ENCODE data around the gene CDH3. TPM values are rescaled to one million over a fixed set of nuclear protein-coding genes. Genes with fewer than 3 reads are reported as not detected.

CDH3 gene
- total RNA-seq, 1 donor from 2014 or later = 3.4 TPM

DNA sequence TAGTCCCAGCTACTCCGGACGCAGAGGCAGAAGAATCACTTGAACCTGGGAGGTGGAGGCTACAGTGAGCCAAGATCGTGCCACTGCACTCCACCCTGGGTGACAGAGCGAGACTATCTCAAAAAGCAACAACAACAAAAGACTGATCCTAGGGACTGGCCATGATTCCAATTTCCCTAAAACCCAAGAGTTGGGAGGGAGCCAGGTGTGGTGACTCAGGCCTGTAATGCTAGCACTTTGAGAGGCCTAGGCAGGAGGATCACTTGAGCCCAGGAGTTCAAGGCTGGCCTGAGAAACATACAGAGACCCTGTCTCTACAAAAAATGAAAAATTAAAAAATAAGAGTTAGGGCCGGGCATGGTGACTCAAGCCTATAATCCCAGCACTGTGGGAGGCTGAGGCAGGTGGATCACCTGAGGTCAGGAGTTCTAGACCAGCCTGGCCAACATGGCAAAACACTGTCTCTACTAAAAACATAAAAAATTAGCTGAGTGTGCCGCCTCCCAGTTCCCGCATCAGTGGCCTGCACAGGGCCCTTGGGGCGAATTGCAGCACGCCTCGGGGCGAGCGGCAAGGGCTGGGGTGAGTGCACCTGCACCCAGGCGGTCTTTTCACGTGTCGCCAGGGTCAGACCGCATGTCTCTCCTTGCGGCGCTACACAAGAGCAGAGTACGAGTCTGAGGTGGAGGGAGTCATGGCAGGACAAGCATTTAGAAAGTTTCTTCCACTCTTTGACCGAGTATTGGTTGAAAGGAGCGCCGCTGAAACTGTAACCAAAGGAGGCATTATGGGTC is 40.8 kb downstream of the CDH3 start:
- intact Hi-C loops (cut with DNase I) = no loop called here

DNA sequence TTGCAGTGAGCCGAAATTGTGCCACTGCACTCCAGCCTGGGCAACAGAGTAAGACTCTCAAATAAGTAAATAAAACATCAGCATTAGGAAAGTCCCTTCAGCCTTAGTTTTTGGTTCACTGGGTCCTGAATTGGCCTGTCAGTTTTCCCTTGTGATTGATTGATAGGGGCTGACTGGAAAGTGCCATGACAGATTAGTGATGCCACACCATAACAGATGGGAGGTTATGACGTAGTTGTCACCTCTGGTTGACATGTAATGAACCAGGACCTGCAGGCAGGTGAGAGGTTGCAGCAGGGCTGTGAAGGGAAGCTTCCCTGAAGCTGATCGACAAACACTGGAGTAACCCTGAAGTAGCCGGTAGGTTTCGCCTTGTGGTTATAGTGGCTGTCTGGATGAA is 41.8 kb downstream of the CDH3 start:
- Histone ChIP-seq H3K36me3 (no peaks in the 10 kb centered on the region), H3K4me1 (no peaks in the 10 kb centered on the region), H3K4me3 (no peak overlapping the region), H3K9me3 (no peaks in the 10 kb centered on the region), H3K27me3 (ENCODE audit: low read depth) (no peaks in the 10 kb centered on the region), H3K27ac (no peak overlapping the region)
- TF ChIP-seq, protein P1, sequence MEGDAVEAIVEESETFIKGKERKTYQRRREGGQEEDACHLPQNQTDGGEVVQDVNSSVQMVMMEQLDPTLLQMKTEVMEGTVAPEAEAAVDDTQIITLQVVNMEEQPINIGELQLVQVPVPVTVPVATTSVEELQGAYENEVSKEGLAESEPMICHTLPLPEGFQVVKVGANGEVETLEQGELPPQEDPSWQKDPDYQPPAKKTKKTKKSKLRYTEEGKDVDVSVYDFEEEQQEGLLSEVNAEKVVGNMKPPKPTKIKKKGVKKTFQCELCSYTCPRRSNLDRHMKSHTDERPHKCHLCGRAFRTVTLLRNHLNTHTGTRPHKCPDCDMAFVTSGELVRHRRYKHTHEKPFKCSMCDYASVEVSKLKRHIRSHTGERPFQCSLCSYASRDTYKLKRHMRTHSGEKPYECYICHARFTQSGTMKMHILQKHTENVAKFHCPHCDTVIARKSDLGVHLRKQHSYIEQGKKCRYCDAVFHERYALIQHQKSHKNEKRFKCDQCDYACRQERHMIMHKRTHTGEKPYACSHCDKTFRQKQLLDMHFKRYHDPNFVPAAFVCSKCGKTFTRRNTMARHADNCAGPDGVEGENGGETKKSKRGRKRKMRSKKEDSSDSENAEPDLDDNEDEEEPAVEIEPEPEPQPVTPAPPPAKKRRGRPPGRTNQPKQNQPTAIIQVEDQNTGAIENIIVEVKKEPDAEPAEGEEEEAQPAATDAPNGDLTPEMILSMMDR (IDR thresholded peaks at IDR 0.05) = no peak
- intact Hi-C loops (cut with DNase I) = no loop called here
- no peak for ATAC-seq
- no peak for DNase-seq

More for the DNA sequence above, 40.8 kb downstream of the CDH3 start:
- Histone ChIP-seq H3K9me3 (no peaks in the 10 kb centered on the region), H3K27ac (no peak overlapping the region), H3K36me3 (no peaks in the 10 kb centered on the region), H3K27me3 (ENCODE audit: low read depth) (no peaks in the 10 kb centered on the region), H3K4me3 (no peak overlapping the region), H3K4me1 (no peaks in the 10 kb centered on the region)
- DNase-seq (no peak), ATAC-seq (no peak)
- TF ChIP-seq, protein P1 (IDR thresholded peaks at IDR 0.05) = no peak

DNA sequence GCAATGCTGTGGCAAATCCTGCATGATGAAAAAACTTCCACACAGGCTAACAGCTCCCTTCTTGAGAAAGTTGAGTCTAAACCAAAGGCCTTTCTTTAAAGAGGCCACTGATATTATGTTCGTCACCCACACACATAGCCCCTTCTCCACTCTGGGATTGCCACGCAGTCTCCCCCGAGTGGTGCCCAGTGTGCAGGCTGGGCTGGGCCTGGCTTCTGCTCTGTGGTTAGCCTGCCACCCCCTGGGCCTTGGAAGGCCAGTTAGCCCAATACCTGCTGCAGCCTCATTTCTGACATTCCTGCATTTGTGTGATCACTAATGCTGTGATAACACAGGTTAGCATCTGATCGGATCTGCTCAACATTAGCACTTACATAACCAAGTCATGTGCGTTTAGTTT is 44.8 kb downstream of the CDH3 start:
- Histone ChIP-seq H3K36me3 (no peaks in the 10 kb centered on the region), H3K27ac (no peak overlapping the region), H3K4me3 (no peak overlapping the region), H3K9me3 (no peaks in the 10 kb centered on the region), H3K4me1 (no peaks in the 10 kb centered on the region), H3K27me3 (ENCODE audit: low read depth) (no peaks in the 10 kb centered on the region)
- ATAC-seq (no peak), DNase-seq (no peak)
- TF ChIP-seq, protein P1 (IDR thresholded peaks at IDR 0.05) = no peak
- intact Hi-C loops (cut with DNase I) = no loop called here

DNA sequence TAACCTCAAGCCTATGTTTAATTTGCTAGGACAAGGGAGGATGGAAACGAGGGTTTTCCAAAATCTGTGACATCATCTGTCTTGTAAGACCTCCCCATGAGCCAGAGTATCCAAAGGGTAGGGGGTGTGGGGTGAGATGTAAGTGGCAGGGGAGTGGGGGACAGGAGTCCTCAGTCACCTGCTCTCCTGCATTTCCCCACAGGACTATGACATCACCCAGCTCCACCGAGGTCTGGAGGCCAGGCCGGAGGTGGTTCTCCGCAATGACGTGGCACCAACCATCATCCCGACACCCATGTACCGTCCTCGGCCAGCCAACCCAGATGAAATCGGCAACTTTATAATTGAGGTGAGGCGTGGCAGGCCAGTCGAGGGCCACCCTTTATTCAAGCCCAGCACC is 50.5 kb downstream of the CDH3 start:
- Histone ChIP-seq H3K27ac (no peak overlapping the region), H3K9me3 (no peaks in the 10 kb centered on the region), H3K4me3 (no peak overlapping the region), H3K36me3 (no peaks in the 10 kb centered on the region), H3K4me1 (peaks cover 10% of the 10 kb centered on the region), H3K27me3 (ENCODE audit: low read depth) (no peaks in the 10 kb centered on the region)
- ATAC-seq (no peak), DNase-seq (no peak)
- TF ChIP-seq, protein P1 (IDR thresholded peaks at IDR 0.05) = no peak
- intact Hi-C loops (cut with DNase I) = no loop called here

DNA sequence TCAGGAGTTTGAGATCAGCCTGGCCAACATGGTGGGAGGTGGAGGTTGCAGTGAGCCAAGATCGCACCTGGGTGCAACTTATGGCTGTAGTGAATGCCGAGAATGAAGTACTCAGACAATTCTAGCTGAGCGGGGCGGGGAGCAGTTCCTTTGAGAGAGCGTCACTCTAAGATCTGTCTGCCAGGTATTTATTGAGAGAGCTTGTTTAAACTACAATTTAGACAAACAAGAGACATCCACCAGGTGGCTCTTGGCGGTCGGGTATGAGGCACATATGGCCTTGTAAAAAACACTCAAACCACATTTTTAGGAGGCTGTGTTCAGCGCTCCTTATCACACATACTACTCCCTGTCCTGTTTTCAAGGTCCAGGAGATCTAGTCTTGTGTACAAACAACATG is 51.4 kb downstream of the CDH3 start:
- no peaks in the 10 kb centered on the region for H3K27me3 ChIP-seq (ENCODE audit: low read depth)
- DNase-seq = peak; percentile 30
- TF ChIP-seq, protein P1 (IDR thresholded peaks at IDR 0.05) = no peak
- H3K4me3 ChIP-seq = no peak overlapping the region
- no peaks in the 10 kb centered on the region for H3K9me3 ChIP-seq
- H3K27ac ChIP-seq = no peak overlapping the region
- H3K36me3 ChIP-seq = no peaks in the 10 kb centered on the region
- peaks cover 10% of the 10 kb centered on the region for H3K4me1 ChIP-seq
- ATAC-seq = peak; percentile 14 to 64
- intact Hi-C loops (cut with DNase I) = no loop called here
